WTC11 (cell line): ENCODE results near the gene PDYN. TPM values are rescaled to one million over a fixed set of nuclear protein-coding genes. Genes with fewer than 3 reads are reported as not detected.

Experiments
- ATAC-seq: fragments of 200-7000 bp; cut with Tn5 transposase; 2 replicates; pipeline ENCODE4 v1.10.0; 2021; ENCODE audit warnings: mild to moderate bottlenecking, moderate library complexity
- CTCF ChIA-PET: fragments of 300-600 bp; sonication (Branson Sonifier 250); formaldehyde crosslinking; loops from one replicate; lab custom pipeline; 2021; ENCODE audit warnings: antibody characterized with exemption; lab: Charles Lee
- POLR2A ChIA-PET: fragments of 350-600 bp; sonication (Branson Sonifier 250); formaldehyde crosslinking; loops from one replicate; lab custom pipeline; 2021; ENCODE audit warnings: antibody characterized with exemption; lab: Charles Lee
- DNase-seq: peaks from one replicate; pipeline ENCODE4 v3.0.0; 2021; ENCODE audit warnings: low spot score
- H3K27ac Mint-ChIP-seq: 2 replicates; pipeline ENCODE4 v1.8.0; 2021; ENCODE audit warnings: mixed read lengths
- H3K27me3 Mint-ChIP-seq: 2 replicates; pipeline ENCODE4 v1.8.0; 2021; ENCODE audit warnings: low read depth, mild to moderate bottlenecking, moderate library complexity, mixed read lengths
- H3K36me3 Mint-ChIP-seq: 2 replicates; pipeline ENCODE4 v1.8.0; 2021; ENCODE audit warnings: mixed read lengths
- H3K4me1 Mint-ChIP-seq: 2 replicates; pipeline ENCODE4 v1.8.0; 2022; ENCODE audit warnings: mixed read lengths
- H3K4me3 Mint-ChIP-seq: 2 replicates; pipeline ENCODE4 v1.8.0; 2021; ENCODE audit warnings: mild to moderate bottlenecking, moderate library complexity, mixed read lengths
- H3K9me3 Mint-ChIP-seq: 2 replicates; pipeline ENCODE4 v1.8.0; 2021; ENCODE audit warnings: mixed read lengths
- AFF4 ChIP-seq: sonication (generic); formaldehyde crosslinking; IDR thresholded peaks from 2 replicates; pipeline ENCODE4 v1.8.1; 2023; ENCODE audit warnings: mild to moderate bottlenecking, missing genetic modification reagents, borderline replicate concordance
- ATF2 ChIP-seq: sonication (generic); formaldehyde crosslinking; IDR thresholded peaks from 2 replicates; pipeline ENCODE4 v1.8.1; 2022; ENCODE audit warnings: low read depth, missing genetic modification reagents, borderline replicate concordance
- ATF6 ChIP-seq: sonication (generic); formaldehyde crosslinking; IDR thresholded peaks from 2 replicates; pipeline ENCODE4 v1.8.1; 2023; ENCODE audit warnings: mild to moderate bottlenecking, missing genetic modification reagents
- CBFB ChIP-seq: sonication (generic); formaldehyde crosslinking; IDR thresholded peaks from 2 replicates; pipeline ENCODE4 v1.8.1; 2022; ENCODE audit warnings: mild to moderate bottlenecking, low read depth, missing genetic modification reagents
- CREM ChIP-seq: sonication (generic); formaldehyde crosslinking; IDR thresholded peaks from 2 replicates; pipeline ENCODE4 v1.8.1; 2022; ENCODE audit warnings: mild to moderate bottlenecking, missing genetic modification reagents, moderate library complexity
- E2F5 ChIP-seq: sonication (generic); formaldehyde crosslinking; IDR thresholded peaks from 2 replicates; pipeline ENCODE4 v1.8.1; 2022; ENCODE audit warnings: mild to moderate bottlenecking, moderate library complexity, missing genetic modification reagents
- ERG ChIP-seq: fragments of 250-450 bp; sonication (Bioruptor Pico); IDR thresholded peaks from 2 replicates; pipeline ENCODE4 v1.8.0; 2021; ENCODE audit warnings: mild to moderate bottlenecking
- ETV6 ChIP-seq: sonication (generic); formaldehyde crosslinking; IDR thresholded peaks from 2 replicates; pipeline ENCODE4 v1.8.1; 2022; ENCODE audit warnings: mild to moderate bottlenecking, missing genetic modification reagents
- GRHL2 ChIP-seq: fragments of 250-450 bp; sonication (Bioruptor Pico); IDR thresholded peaks from 2 replicates; pipeline ENCODE4 v1.8.0; 2022; ENCODE audit warnings: mild to moderate bottlenecking, moderate library complexity; ENCODE audit not compliant: insufficient replicate concordance, severe bottlenecking
- IRF2 ChIP-seq: sonication (generic); formaldehyde crosslinking; IDR thresholded peaks from 2 replicates; pipeline ENCODE4 v1.8.0; 2022; ENCODE audit warnings: low read depth, missing genetic modification reagents, borderline replicate concordance
- JAZF1 ChIP-seq: fragments of 250-450 bp; sonication (Bioruptor Pico); IDR thresholded peaks from 2 replicates; pipeline ENCODE4 v1.9.0; 2021; ENCODE audit warnings: moderate library complexity, mild to moderate bottlenecking, inconsistent platforms
- MXD4 ChIP-seq: fragments of 250-450 bp; sonication (Bioruptor Pico); IDR thresholded peaks from 2 replicates; pipeline ENCODE4 v1.8.0; 2021; ENCODE audit warnings: mild to moderate bottlenecking, moderate library complexity, borderline replicate concordance
- NFATC4 ChIP-seq: fragments of 250-450 bp; sonication (Bioruptor Pico); IDR thresholded peaks from 2 replicates; pipeline ENCODE4 v1.9.0; 2021; ENCODE audit warnings: mild to moderate bottlenecking
- NFE2L1 ChIP-seq: sonication (generic); formaldehyde crosslinking; IDR thresholded peaks from 2 replicates; pipeline ENCODE4 v1.8.1; 2023; ENCODE audit warnings: missing genetic modification reagents
- SMAD3 ChIP-seq: sonication (generic); formaldehyde crosslinking; IDR thresholded peaks from 2 replicates; pipeline ENCODE4 v1.8.0; 2022; ENCODE audit warnings: missing genetic modification reagents, mild to moderate bottlenecking, borderline replicate concordance
- TCF7 ChIP-seq: sonication (generic); formaldehyde crosslinking; IDR thresholded peaks from 2 replicates; pipeline ENCODE4 v1.8.0; 2022; ENCODE audit warnings: mild to moderate bottlenecking, low read depth, missing genetic modification reagents, moderate library complexity
- TEAD4 ChIP-seq: sonication (generic); formaldehyde crosslinking; IDR thresholded peaks from 2 replicates; pipeline ENCODE4 v1.8.0; 2022; ENCODE audit warnings: mild to moderate bottlenecking, missing genetic modification reagents
- ZNF121 ChIP-seq: sonication (generic); formaldehyde crosslinking; IDR thresholded peaks from 2 replicates; pipeline ENCODE4 v1.8.0; 2023; ENCODE audit warnings: missing genetic modification reagents
- ZNF396 ChIP-seq: fragments of 250-450 bp; sonication (Bioruptor Pico); IDR thresholded peaks from 2 replicates; pipeline ENCODE4 v1.8.0; 2021; ENCODE audit warnings: mild to moderate bottlenecking, moderate library complexity, borderline replicate concordance
- ZNF512 ChIP-seq: sonication (generic); formaldehyde crosslinking; IDR thresholded peaks from 2 replicates; pipeline ENCODE4 v1.8.1; 2022; ENCODE audit warnings: missing genetic modification reagents, borderline replicate concordance
- total RNA-seq: library from RNA; stranded (reverse); gene quantifications from 3 replicates; pipeline ENCODE4 v1.2.3, GENCODE V29; 2021

Gene PDYN
- total RNA-seq, 1 experiment from 2014 or later = 0.28 TPM

GRCh38 chr20:1945134-1945618 is 48.7 kb downstream of the PDYN start (continued):
- TF ChIP-seq AFF4 (CRISPR knock-in tag) (no peak), TCF7 (CRISPR knock-in tag) (no peak), IRF2 (no peak), ATF2 (CRISPR knock-in tag) (no peak), ETV6 (CRISPR knock-in tag) (no peak), SMAD3 (no peak), CREM (no peak), E2F5 (CRISPR knock-in tag) (no peak)

GRCh38 chr20:1944345-1945091 is 49.3 kb downstream of the PDYN start:
- no peaks in the 10 kb centered on the region for H3K9me3 Mint-ChIP-seq
- no peak overlapping the region for H3K27ac Mint-ChIP-seq
- DNase-seq = no peak
- no peaks in the 10 kb centered on the region for H3K36me3 Mint-ChIP-seq
- peaks cover 42% of the 10 kb centered on the region for H3K27me3 Mint-ChIP-seq
- ChIA-PET POLR2A (no interaction called here), CTCF (interaction anchor here (1.6 kb wide), 1 partner anchor 228 kb away, joined by 4 read pairs; no protein-coding TSS in a partner anchor)
- no peak overlapping the region for H3K4me3 Mint-ChIP-seq
- ATAC-seq = no peak
- H3K4me1 Mint-ChIP-seq = peaks cover 44% of the 10 kb centered on the region
- no peak for TF ChIP-seq AFF4 (CRISPR knock-in tag)
- no peak for TF ChIP-seq GRHL2 (CRISPR knock-in tag)
- no peak for TF ChIP-seq MXD4 (CRISPR knock-in tag)
- TF ChIP-seq ATF6 = no peak
- no peak for TF ChIP-seq NFE2L1 (CRISPR knock-in tag)
- TF ChIP-seq NFATC4 (CRISPR knock-in tag) = no peak
- TF ChIP-seq ZNF512 (CRISPR knock-in tag) = no peak
- TF ChIP-seq ZNF121 (CRISPR knock-in tag) = no peak
- no peak for TF ChIP-seq JAZF1 (CRISPR knock-in tag)
- TF ChIP-seq ERG (CRISPR knock-in tag) = no peak
- no peak for TF ChIP-seq ZNF396 (CRISPR knock-in tag)
- no peak for TF ChIP-seq TEAD4 (CRISPR knock-in tag)
- TF ChIP-seq CBFB (CRISPR knock-in tag) = no peak
